ENCODE results near the gene PCF11.

DNA sequence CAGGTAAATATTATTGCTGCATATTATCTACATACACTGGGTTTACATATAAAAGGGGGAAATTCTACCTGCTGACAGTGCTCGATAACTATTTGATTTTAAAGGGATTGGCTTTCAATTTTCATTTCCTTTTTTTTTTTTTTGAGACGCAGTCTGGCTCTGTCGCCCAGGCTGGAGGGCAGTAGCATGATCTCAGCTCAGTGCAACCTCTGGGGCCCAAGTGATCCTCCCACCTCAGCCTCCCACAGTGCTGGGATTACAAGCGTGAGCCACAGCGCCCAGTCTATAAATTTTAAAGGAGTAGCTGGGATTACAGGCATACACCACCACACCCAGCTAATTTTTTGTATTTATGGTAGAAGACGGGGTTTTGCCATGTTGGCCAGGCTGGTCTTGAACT lies 3.2 kb upstream of the PCF11 start:
- no peak for TF ChIP-seq CTCF (IDR thresholded peaks at IDR 0.05)
- no peak for TF ChIP-seq EZH2 (IDR thresholded peaks at IDR 0.05)
